ENCODE measurements around the gene MORN1. TPM values are rescaled to one million over a fixed set of nuclear protein-coding genes. Genes with fewer than 3 reads are reported as not detected.

MORN1 gene
- total RNA-seq, 4 donors from 2014 or later: 0.59 to 20.0 (median 9.5) TPM

DNA sequence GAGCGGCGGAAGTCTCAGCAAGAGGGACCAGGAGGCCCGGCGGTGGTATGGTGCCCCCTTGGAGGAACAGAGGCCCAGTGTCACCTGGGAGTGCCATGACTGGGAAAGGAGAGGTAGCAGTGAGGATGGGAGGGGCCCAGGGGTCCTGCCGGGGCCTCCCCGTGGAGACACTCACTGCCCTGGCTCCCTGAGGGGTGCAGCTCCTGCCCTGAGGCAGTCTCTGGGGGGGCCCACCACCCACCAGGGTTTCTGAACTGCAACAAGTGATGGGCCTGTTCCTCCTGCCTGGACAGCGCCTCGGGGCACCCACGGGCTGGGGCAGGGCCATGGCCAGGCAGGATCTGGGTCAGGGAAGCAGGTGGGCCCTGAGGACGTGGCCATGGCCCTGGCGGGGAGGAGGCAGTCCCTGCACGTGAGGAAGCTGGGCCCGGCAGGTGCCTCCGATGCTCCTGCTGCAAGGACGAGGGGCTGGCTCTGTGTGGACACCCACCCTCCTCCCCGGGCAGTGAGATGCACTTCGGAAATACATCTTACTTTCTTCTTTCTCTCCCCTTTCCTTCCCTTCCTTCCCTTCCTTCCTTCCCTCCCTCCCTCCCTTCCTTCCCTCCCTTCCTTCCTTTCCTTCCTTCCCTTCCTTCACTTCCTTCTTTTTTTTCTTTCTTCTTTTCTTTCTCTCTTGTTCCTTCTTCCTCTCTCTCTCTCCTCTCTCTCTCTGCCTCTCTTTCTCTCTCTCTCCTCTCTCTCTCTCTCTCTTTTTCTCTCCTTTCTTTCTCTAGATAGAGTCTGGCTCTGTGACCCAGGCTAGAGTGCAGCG lies 66.6 kb downstream of the MORN1 start:
- Histone ChIP-seq H3K4me1 (peaks cover 7 to 21% of the 10 kb centered on the region in 2 donors), H3K27ac (no peak overlapping the region), H3K27me3 (no peaks in the 10 kb centered on the region), H3K4me3 (no peak overlapping the region), H3K9me3 (no peaks in the 10 kb centered on the region), H3K36me3 (no peaks in the 10 kb centered on the region)
- no peak for TF ChIP-seq POLR2A (IDR thresholded peaks at IDR 0.05)
- TF ChIP-seq, protein P1, sequence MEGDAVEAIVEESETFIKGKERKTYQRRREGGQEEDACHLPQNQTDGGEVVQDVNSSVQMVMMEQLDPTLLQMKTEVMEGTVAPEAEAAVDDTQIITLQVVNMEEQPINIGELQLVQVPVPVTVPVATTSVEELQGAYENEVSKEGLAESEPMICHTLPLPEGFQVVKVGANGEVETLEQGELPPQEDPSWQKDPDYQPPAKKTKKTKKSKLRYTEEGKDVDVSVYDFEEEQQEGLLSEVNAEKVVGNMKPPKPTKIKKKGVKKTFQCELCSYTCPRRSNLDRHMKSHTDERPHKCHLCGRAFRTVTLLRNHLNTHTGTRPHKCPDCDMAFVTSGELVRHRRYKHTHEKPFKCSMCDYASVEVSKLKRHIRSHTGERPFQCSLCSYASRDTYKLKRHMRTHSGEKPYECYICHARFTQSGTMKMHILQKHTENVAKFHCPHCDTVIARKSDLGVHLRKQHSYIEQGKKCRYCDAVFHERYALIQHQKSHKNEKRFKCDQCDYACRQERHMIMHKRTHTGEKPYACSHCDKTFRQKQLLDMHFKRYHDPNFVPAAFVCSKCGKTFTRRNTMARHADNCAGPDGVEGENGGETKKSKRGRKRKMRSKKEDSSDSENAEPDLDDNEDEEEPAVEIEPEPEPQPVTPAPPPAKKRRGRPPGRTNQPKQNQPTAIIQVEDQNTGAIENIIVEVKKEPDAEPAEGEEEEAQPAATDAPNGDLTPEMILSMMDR (IDR thresholded peaks at IDR 0.05): no peak
- intact Hi-C loops (cut with DNase I; ENCODE audit: low total_unique reads): no loop called here
- DNase-seq: no peak

DNA sequence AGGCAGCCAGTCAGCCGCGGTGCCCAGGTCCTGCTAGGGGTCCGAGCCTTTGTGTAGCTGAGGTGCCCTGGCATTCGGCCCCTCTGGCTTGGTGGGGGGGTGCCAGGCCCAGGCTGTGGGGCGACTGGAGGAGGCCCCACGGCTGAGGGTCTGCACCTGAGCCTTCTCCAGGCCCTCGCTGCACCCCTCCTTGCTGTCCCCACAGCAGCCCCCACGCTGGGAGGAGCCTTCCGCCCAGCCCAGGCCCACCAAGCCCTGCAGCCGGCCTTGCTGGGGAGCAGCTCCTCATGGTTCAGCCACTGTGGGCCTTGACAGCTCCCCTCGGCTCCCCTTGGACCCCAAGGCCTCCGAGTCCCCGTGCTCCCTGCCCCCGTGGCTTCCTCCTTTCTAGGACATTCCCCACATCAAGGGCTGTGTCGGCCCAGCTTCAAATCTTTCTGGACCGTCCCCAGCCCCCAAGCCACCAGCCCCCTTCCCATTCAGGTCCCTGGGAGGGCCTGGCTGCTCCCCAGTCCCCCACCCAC lies 67.8 kb downstream of the MORN1 start:
- intact Hi-C loops (cut with DNase I; ENCODE audit: low total_unique reads): no loop called here
- no peaks in the 10 kb centered on the region for H3K36me3 ChIP-seq
- no peak overlapping the region for H3K4me3 ChIP-seq
- no peak for TF ChIP-seq POLR2A (IDR thresholded peaks at IDR 0.05)
- TF ChIP-seq, protein P1 (IDR thresholded peaks at IDR 0.05): no peak
- DNase-seq: no peak
- peaks cover 7 to 25% of the 10 kb centered on the region in 2 donors for H3K4me1 ChIP-seq
- H3K27ac ChIP-seq: peak overlapping the region; percentile 86 to 93
- no peaks in the 10 kb centered on the region for H3K9me3 ChIP-seq
- no peaks in the 10 kb centered on the region for H3K27me3 ChIP-seq

DNA sequence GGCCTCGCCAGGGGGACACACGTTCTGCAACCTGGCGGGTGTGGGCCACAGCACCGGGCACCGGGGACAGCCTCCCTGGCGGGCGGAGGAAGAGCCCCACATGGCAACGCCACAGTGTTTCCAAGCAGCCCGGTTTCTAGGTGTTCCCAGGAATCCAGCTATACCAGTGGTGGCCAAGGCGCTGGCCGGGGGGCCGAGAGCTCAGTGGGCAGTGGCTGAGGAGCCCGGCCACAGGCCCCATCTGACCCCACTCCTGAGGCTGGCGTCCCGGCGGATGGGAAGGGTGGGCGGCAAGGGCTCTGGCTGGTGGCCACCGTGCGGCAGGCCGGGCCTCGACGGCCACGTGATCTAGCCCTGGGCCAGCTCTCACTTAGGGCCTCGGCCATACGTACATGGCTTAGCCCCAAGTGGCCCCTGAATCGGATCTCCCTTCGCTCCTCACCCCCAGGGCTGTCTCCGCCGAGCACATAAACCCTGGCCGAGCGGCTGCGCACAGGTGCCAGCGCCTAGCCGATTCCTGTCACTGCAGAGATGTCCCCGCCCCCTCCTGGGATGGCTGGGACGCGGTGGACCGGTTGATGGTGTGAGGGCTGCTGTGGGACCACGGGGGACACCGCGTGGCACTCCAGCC lies 68.7 kb downstream of the MORN1 start:
- DNase-seq: peak; percentile 47 to 67
- no peaks in the 10 kb centered on the region for H3K9me3 ChIP-seq
- peaks cover 7 to 25% of the 10 kb centered on the region in 2 donors for H3K4me1 ChIP-seq
- H3K4me3 ChIP-seq: peak overlapping the region in 1 of 2 donors; percentile 8
- intact Hi-C loops (cut with DNase I; ENCODE audit: low total_unique reads): no loop called here
- no peaks in the 10 kb centered on the region for H3K27me3 ChIP-seq
- peak overlapping the region; percentile 86 to 93 for H3K27ac ChIP-seq
- no peaks in the 10 kb centered on the region for H3K36me3 ChIP-seq
- TF ChIP-seq, protein P1 (IDR thresholded peaks at IDR 0.05): no peak
- TF ChIP-seq POLR2A (IDR thresholded peaks at IDR 0.05): no peak

DNA sequence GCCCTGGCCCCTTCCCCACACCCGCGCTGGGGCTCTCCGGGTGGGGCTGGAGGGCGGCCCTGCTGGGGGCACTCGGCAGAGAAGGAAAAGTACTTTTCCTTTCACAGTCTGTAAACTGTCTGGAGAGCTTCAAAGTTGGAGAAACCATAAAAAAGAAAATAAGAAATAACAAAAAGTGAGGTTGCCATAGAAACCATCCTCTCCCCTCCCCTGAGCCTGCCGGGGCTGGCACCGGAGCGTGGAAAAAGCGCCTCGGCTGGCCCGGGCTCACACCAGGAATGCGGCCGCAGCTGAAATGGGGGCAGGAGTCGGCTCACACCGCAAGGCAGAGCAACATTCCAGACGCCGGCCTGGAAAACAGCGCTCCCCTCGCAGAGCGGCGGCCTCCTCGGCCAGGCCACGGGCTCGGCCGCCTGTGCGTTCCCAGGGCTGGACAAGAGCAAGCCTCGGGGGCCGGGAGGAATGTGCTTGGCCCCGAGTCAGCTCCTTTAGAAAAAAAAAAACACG lies 69.2 kb downstream of the MORN1 start:
- intact Hi-C loops (cut with DNase I; ENCODE audit: low total_unique reads): no loop called here
- Histone ChIP-seq H3K9me3 (no peaks in the 10 kb centered on the region), H3K27ac (peak overlapping the region; percentile 86 to 93), H3K36me3 (no peaks in the 10 kb centered on the region), H3K27me3 (no peaks in the 10 kb centered on the region), H3K4me3 (peak overlapping the region in 1 of 2 donors; percentile 8), H3K4me1 (peaks cover 7 to 25% of the 10 kb centered on the region in 2 donors)
- DNase-seq: peak; percentile 82 to 90
- TF ChIP-seq, protein P1 (IDR thresholded peaks at IDR 0.05): peak in 3 of 4 experiments; percentile 9 to 17 (median 16)
- no peak for TF ChIP-seq POLR2A (IDR thresholded peaks at IDR 0.05)

Measured in uterus (tissue), 4 donors.